GM13977 (cell line): ENCODE results near the gene RNF2.

Experiments
- DNase-seq: peaks from one replicate; pipeline ENCODE4 v3.0.0; 2012; ENCODE audit warnings: low spot score
- in situ Hi-C: fragments of 300-500 bp; cut with MboI; formaldehyde crosslinking; loops from one replicate; pipeline ENCODE4 v1.12.0; 2022; ENCODE audit warnings: low sequenced_read_pairs, low pct_unique_long_range_greater_than_20kb, mixed read lengths, inconsistent platforms; ENCODE audit not compliant: unreplicated experiment
- TF ChIP-seq, protein P1 (sequence below): IDR thresholded peaks from 2 replicates; pipeline ENCODE4 v1.5.1; 2012; ENCODE audit warnings: mild to moderate bottlenecking, control low read depth; ENCODE audit not compliant: insufficient read depth; ENCODE audit errors: extremely low read depth, missing control alignments

Gene RNF2

DNA sequence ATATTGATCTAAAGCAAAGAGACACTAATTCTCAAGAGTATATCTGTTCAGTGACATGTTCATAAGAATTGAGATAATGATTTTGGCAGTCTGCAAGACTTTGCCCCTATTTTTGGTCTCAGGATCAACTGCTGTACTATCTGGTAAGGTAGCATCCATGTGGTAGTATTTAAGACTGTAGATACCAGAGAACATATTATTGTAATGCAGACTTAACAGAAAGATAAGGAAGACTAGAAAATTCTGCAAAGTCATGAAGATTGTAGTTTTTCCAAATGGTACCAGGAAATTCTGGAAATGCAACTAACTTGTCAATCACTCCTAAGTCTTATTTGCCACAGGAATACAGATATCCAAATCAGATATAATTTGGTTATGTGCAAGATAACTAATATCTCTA lies 35.1 kb downstream of the RNF2 start:
- in situ Hi-C loops: no loop called here
- TF ChIP-seq, protein P1, sequence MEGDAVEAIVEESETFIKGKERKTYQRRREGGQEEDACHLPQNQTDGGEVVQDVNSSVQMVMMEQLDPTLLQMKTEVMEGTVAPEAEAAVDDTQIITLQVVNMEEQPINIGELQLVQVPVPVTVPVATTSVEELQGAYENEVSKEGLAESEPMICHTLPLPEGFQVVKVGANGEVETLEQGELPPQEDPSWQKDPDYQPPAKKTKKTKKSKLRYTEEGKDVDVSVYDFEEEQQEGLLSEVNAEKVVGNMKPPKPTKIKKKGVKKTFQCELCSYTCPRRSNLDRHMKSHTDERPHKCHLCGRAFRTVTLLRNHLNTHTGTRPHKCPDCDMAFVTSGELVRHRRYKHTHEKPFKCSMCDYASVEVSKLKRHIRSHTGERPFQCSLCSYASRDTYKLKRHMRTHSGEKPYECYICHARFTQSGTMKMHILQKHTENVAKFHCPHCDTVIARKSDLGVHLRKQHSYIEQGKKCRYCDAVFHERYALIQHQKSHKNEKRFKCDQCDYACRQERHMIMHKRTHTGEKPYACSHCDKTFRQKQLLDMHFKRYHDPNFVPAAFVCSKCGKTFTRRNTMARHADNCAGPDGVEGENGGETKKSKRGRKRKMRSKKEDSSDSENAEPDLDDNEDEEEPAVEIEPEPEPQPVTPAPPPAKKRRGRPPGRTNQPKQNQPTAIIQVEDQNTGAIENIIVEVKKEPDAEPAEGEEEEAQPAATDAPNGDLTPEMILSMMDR: no peak
- DNase-seq: no peak

DNA sequence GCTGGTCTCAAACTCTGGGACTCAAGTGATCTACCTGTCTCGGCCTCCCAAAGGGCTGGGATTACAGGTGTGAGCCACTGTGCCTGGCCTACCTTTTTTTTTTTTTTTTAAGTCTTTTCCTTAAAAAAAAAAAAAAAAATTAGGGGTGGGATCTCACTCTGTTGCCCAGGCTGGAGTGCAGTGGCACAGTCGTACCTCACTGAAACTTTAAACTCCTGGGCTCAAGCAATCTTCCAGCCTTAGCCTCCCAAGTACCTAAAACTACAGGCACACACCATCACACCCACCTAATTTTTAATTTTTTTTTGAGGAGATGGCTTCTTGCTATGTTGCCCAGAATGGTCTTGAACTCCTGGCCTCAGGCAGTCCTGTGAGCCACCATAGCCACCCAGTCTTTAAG lies 38.5 kb downstream of the RNF2 start:
- no peak for DNase-seq
- TF ChIP-seq, protein P1: no peak
- in situ Hi-C loops: no loop called here

DNA sequence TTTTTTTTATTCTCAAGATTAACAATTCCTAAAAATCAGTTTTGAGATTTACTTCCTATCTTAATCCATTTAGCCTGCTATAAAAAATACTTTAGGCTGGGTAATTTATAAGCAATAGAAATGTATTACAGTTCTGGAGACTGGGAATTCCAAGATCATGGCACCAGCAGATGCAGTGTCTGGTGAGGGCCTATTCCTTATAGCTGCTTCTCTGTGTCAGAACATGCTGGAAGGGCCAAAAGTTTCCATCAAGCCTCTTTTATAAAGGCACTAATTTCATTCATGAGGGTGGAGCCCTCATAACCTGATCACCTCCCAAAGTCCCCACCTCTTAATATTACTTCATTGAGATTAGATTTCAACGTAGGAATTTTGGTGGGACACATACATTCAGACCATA lies 41.7 kb downstream of the RNF2 start:
- no peak for DNase-seq
- TF ChIP-seq, protein P1: no peak
- in situ Hi-C loops: no loop called here

DNA sequence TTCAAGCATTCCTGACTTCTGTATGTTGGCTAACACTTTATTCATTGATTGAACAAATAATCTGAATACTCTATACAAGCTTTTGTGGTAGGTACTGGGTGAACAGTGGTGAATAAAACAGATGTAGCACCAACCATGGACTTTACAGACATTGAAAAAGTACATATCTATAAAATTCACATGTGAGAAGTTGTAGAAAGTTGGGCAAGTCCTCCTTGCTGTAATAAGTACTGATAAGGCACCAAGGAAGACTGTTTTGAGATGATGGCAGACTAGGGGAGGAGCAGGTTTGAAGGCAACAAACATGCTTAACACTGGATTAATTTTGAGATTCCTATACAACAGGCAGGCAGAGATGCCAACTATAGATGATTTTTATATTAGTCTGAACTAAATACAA lies 42.4 kb downstream of the RNF2 start:
- in situ Hi-C loops: no loop called here
- no peak for DNase-seq
- TF ChIP-seq, protein P1: no peak

DNA sequence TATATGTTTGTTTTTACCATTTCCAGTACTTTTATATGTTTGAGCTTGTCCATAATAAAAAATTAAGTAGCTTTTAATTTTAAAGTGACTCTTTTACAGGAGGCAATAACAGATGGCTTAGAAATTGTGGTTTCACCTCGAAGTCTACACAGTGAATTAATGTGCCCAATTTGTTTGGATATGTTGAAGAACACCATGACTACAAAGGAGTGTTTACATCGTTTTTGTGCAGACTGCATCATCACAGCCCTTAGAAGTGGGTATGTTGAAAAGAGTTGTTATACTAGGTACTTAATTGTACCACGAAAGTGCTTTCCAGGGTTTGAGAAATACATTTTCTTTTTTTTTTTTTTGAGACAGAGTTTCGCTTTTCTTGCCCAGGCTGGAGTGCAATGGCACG lies 46.1 kb downstream of the RNF2 start:
- DNase-seq: no peak
- TF ChIP-seq, protein P1: no peak
- in situ Hi-C loops: no loop called here

DNA sequence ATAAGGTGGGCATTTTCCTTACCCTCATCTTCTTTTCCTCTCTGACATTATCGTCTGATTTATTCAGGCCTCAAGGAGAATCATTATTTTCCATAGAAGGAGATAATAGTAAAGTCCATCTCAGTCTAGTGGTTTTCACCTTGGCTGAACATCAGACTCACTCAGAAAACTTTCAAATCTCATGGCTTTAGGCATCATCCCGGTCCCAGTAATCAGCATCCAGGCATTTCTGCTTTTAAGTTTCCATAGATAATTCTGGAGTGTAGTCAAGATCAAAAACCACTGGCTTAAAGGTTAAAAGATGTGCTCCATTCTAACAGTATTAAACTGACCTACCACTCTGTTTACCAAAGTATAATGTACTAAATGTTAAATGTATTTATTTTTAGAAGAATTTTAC lies 49.4 kb downstream of the RNF2 start:
- in situ Hi-C loops: no loop called here
- TF ChIP-seq, protein P1: no peak
- no peak for DNase-seq

DNA sequence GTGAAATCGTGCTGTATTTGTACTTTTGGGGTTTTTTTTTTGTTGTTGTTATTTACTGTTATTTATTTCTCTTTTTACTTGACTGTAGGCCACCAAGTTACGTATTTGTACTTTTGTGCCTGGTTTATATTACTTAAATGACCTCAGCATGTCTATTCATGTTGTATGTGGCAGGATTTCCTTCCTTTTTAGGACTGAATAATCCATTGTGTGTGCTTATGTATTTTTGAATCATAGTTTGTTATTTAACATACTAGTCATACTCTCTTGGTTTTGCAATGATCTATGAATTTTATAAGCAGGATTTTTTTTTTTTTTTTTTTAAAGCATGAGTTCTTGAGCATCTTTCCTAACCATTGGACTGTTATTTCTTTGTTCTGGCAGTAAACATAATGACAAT lies 51.2 kb downstream of the RNF2 start:
- in situ Hi-C loops: no loop called here
- TF ChIP-seq, protein P1: no peak
- DNase-seq: no peak
